ENCODE data around the gene PGAM5.

DNA sequence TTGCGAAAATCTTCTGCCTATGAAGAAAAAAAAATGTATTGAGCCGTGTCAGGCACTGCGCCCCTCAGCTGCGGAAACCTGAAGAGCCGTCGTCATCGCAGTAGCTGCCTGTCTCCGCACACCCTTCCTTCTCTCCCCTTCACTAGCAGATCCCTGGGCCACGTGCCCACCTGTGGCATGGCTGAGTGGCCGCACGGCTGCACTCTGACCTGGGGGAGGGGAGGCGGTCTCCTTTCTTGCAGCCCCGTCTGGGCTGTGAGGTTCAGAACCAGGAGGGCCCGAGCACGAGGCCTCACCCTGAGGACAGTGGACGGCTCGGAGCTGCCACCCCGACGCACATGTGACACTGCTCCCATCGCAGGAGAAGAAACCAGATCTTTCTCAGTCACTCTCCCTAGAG, 24.9 kb downstream of the PGAM5 start:
- TF ChIP-seq, protein P1, sequence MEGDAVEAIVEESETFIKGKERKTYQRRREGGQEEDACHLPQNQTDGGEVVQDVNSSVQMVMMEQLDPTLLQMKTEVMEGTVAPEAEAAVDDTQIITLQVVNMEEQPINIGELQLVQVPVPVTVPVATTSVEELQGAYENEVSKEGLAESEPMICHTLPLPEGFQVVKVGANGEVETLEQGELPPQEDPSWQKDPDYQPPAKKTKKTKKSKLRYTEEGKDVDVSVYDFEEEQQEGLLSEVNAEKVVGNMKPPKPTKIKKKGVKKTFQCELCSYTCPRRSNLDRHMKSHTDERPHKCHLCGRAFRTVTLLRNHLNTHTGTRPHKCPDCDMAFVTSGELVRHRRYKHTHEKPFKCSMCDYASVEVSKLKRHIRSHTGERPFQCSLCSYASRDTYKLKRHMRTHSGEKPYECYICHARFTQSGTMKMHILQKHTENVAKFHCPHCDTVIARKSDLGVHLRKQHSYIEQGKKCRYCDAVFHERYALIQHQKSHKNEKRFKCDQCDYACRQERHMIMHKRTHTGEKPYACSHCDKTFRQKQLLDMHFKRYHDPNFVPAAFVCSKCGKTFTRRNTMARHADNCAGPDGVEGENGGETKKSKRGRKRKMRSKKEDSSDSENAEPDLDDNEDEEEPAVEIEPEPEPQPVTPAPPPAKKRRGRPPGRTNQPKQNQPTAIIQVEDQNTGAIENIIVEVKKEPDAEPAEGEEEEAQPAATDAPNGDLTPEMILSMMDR (IDR thresholded peaks at IDR 0.05; ENCODE audit: low read length), result no peak
- TF ChIP-seq EZH2 (optimal IDR thresholded peaks at IDR 0.05; ENCODE audit: low read depth, low read length), result no peak

Data from MM.1S (cell line).